Ishikawa (cell line): Measurements from ENCODE around the gene STIM1.

Experiments
- CEBPB ChIP-seq: IDR thresholded peaks from 2 replicates; pipeline ENCODE4 v1.6.1; 2012
- CREB1 ChIP-seq: IDR thresholded peaks from 2 replicates; pipeline ENCODE4 v1.6.1; 2012; ENCODE audit warnings: low read depth
- EP300 ChIP-seq: IDR thresholded peaks from 2 replicates; pipeline ENCODE4 v1.6.1; 2012; ENCODE audit warnings: borderline replicate concordance
- FOXM1 ChIP-seq: IDR thresholded peaks from 2 replicates; pipeline ENCODE4 v1.6.1; 2012; ENCODE audit warnings: low read depth, borderline replicate concordance
- MAX ChIP-seq: IDR thresholded peaks from 2 replicates; pipeline ENCODE4 v1.6.1; 2012
- NFIC ChIP-seq: IDR thresholded peaks from 2 replicates; pipeline ENCODE4 v1.6.1; 2012
- RAD21 ChIP-seq: IDR thresholded peaks from 2 replicates; pipeline ENCODE4 v1.6.1; 2012; ENCODE audit warnings: low read depth
- REST ChIP-seq: IDR thresholded peaks from 2 replicates; pipeline ENCODE4 v1.6.1; 2012; ENCODE audit warnings: low read depth, mild to moderate bottlenecking
- TEAD4 ChIP-seq: IDR thresholded peaks from 2 replicates; pipeline ENCODE4 v1.6.1; 2012
- YY1 ChIP-seq: IDR thresholded peaks from 2 replicates; pipeline ENCODE4 v1.6.1; 2012; ENCODE audit warnings: low read depth

- no peak for TF ChIP-seq MAX
- no peak for TF ChIP-seq CREB1
- no peak for TF ChIP-seq TEAD4
- no peak for TF ChIP-seq REST
- TF ChIP-seq EP300 = no peak
- TF ChIP-seq NFIC = no peak
- TF ChIP-seq YY1 = no peak
- TF ChIP-seq FOXM1 = no peak
- TF ChIP-seq CEBPB = no peak
- TF ChIP-seq RAD21 = no peak
These were observed 172.3 kb downstream of the STIM1 start for GRCh38 chr11:4027746-4028145.
